Mesenchymal stem cell (in vitro differentiated cells and primary cell): Measurements from ENCODE around the gene BEX4.
"Not testable (repeated sequence)": the region's sequence is repeated elsewhere in the genome, so short reads cannot be mapped to it uniquely, and the experiment has no call there.

Experiments used
- DNase-seq: peaks from one replicate; pipeline ENCODE4 v3.0.0-alpha.2; 2013
- H2AFZ ChIP-seq: one replicate; pipeline ENCODE4 v1.6.1; 2013; ENCODE audit warnings: low read depth, mild to moderate bottlenecking, control low read depth, inconsistent platforms, low read length, moderate library complexity
- H2AK5ac ChIP-seq: 2 replicates; pipeline ENCODE4 v1.6.1; 2013; ENCODE audit warnings: low read length, moderate library complexity, mild to moderate bottlenecking, inconsistent platforms; ENCODE audit not compliant: severe bottlenecking
- H2BK120ac ChIP-seq: one replicate; pipeline ENCODE4 v1.6.1; 2013; ENCODE audit warnings: low read depth, mild to moderate bottlenecking, inconsistent platforms, low read length, moderate library complexity
- H2BK12ac ChIP-seq, 2 experiments: one replicate each; pipeline ENCODE4 v1.6.1; 2013; ENCODE audit warnings: inconsistent platforms in 2 of 2, low read length in 2 of 2, mild to moderate bottlenecking in 2 of 2, moderate library complexity in 2 of 2, control low read depth in 1 of 2
- H2BK15ac ChIP-seq: one replicate; pipeline ENCODE4 v1.6.1; 2013; ENCODE audit warnings: mild to moderate bottlenecking, low read depth, inconsistent platforms; ENCODE audit not compliant: poor library complexity, severe bottlenecking
- H2BK5ac ChIP-seq: 2 replicates; pipeline ENCODE4 v1.6.1; 2013; ENCODE audit warnings: low read depth, mild to moderate bottlenecking, low read length, control low read depth, inconsistent platforms; ENCODE audit not compliant: poor library complexity, severe bottlenecking
- H3K14ac ChIP-seq, 2 experiments: one replicate each; pipeline ENCODE4 v1.6.1; 2013; ENCODE audit warnings: inconsistent platforms in 2 of 2, low read length in 2 of 2, control low read depth in 1 of 2, mild to moderate bottlenecking in 1 of 2, moderate library complexity in 1 of 2
- H3K18ac ChIP-seq, 2 experiments: one replicate each; pipeline ENCODE4 v1.6.1; 2013; ENCODE audit warnings: inconsistent platforms in 2 of 2, low read length in 2 of 2, control low read depth in 1 of 2, low read depth in 1 of 2, mild to moderate bottlenecking in 1 of 2
- H3K23ac ChIP-seq, 2 experiments: one replicate each; pipeline ENCODE4 v1.6.1; 2013; ENCODE audit warnings: inconsistent platforms in 2 of 2, low read length in 2 of 2, mild to moderate bottlenecking in 2 of 2, moderate library complexity in 2 of 2, control low read depth in 1 of 2
- H3K27ac ChIP-seq: 2 replicates; pipeline ENCODE4 v1.5.1; 2013; ENCODE audit warnings: mild to moderate bottlenecking, moderate library complexity, low read length, control low read depth, inconsistent platforms; ENCODE audit not compliant: poor library complexity, severe bottlenecking
- H3K27me3 ChIP-seq, 2 experiments: 2 replicates each; pipeline versions ENCODE4 v1.6.1 to v1.7.0; 2013; ENCODE audit warnings: low read length in 2 of 2, mild to moderate bottlenecking in 2 of 2, moderate library complexity in 2 of 2, control low read depth in 1 of 2, inconsistent platforms in 1 of 2; ENCODE audit not compliant: control insufficient read depth in 1 of 2, insufficient read depth in 1 of 2
- H3K36me3 ChIP-seq, 2 experiments: 2 replicates each; pipeline versions ENCODE4 v1.6.1 to v1.7.0; 2013; ENCODE audit warnings: low read length in 2 of 2, control low read depth in 1 of 2, inconsistent platforms in 1 of 2, low read depth in 1 of 2, mild to moderate bottlenecking in 1 of 2; ENCODE audit not compliant: insufficient read depth in 2 of 2, control insufficient read depth in 1 of 2
- H3K4ac ChIP-seq, 2 experiments: one replicate each; pipeline ENCODE4 v1.6.1; 2013; ENCODE audit warnings: inconsistent platforms in 2 of 2, low read length in 2 of 2, mild to moderate bottlenecking in 2 of 2, moderate library complexity in 2 of 2, control low read depth in 1 of 2, low read depth in 1 of 2
- H3K4me1 ChIP-seq: 2 replicates; pipeline ENCODE4 v1.6.1; 2013; ENCODE audit warnings: low read depth, low read length, control low read depth; ENCODE audit not compliant: control insufficient read depth, insufficient read depth
- H3K4me2 ChIP-seq: 2 replicates; pipeline ENCODE4 v1.6.1; 2013; ENCODE audit warnings: low read length, mild to moderate bottlenecking, inconsistent platforms; ENCODE audit not compliant: poor library complexity, severe bottlenecking
- H3K4me3 ChIP-seq, 2 experiments: 2 replicates each; pipeline versions ENCODE4 v1.5.1 to v1.7.0; 2013; ENCODE audit warnings: low read length in 2 of 2, mild to moderate bottlenecking in 2 of 2, control low read depth in 1 of 2, low read depth in 1 of 2; ENCODE audit not compliant: insufficient read depth in 1 of 2
- H3K79me1 ChIP-seq: replicated peaks from 2 replicates; pipeline ENCODE4 v1.6.1; 2013; ENCODE audit warnings: mild to moderate bottlenecking, control low read depth, low read length, inconsistent platforms; ENCODE audit not compliant: poor library complexity, severe bottlenecking
- H3K9ac ChIP-seq: 2 replicates; pipeline ENCODE4 v1.7.0; 2013; ENCODE audit warnings: mild to moderate bottlenecking, low read length, moderate library complexity
- H3K9me3 ChIP-seq: 2 replicates; pipeline ENCODE4 v1.7.0; 2013; ENCODE audit warnings: mild to moderate bottlenecking, low read length; ENCODE audit not compliant: control insufficient read depth
- H4K8ac ChIP-seq: one replicate; pipeline ENCODE4 v1.6.1; 2013; ENCODE audit warnings: inconsistent platforms, mild to moderate bottlenecking, low read length, moderate library complexity
- H4K91ac ChIP-seq: one replicate; pipeline ENCODE4 v1.6.1; 2013; ENCODE audit warnings: mild to moderate bottlenecking, low read length, inconsistent platforms
- WGBS: methylation state at CpG from one replicate; pipeline ENCODE4 v1.1.7; 2013; ENCODE audit warnings: mixed read lengths; 5-methylcytosine and 5-hydroxymethylcytosine counted together

The BEX4 gene

DNA sequence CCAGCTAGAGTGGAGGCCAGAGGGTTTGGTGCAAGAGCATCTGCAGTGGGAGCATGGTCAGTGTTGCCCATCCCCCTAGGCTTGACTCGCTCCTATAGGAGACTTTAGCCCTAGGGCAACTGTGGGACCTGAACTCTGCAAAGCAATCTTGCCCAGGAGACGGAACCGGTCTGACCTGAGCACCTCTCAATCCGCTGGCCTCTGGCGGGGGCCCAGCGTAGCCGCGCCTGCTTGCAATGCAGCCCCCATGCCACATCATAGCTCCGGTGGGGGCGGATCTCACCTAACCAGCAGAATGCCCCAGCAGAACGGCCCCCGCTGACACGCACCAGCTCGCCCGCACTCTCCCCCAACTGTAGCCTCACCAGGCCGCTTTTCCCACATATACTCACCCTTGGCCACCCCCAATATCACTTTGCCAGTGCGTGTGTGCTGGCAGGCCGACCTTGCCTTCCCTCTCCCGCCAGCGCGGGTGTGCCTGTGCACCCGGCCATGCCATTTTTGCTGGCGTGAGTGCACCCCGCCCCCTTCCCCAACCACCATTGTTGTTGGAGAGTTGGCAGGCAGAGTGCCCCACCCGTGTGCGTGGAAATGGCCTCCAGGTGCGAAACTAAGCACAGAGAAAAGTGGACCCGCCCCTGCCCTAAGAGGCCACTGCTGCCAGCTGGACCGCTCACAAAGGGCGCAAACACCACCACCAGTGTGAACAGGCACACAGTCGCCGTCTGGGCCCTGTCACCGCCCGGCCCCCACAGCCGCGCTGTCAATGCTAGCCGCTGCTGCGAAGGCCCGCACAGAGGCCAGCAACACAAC lies 5.8 kb downstream of the BEX4 start:
- H2BK120ac ChIP-seq, result no peak overlapping the region
- peak overlapping the region; percentile 39 for H4K91ac ChIP-seq
- no peak overlapping the region for H3K4me3 ChIP-seq
- no peaks in the 10 kb centered on the region for H3K4me1 ChIP-seq
- no peak overlapping the region for H2BK12ac ChIP-seq
- no peak overlapping the region for H2BK5ac ChIP-seq
- H3K36me3 ChIP-seq, result peaks cover 0 to 9% of the 10 kb centered on the region in 2 experiments
- no peak overlapping the region for H2AFZ ChIP-seq
- no peak overlapping the region for H3K23ac ChIP-seq
- 33% methylated on average over 36 of the region's 39 CpGs for WGBS
- peak overlapping the region; percentile 41 for H4K8ac ChIP-seq
- no peak overlapping the region for H3K9ac ChIP-seq
- peak overlapping the region in 1 of 2 experiments; percentile 1 for H3K14ac ChIP-seq
- no peak overlapping the region for H3K4ac ChIP-seq
- H3K4me2 ChIP-seq, result no peak overlapping the region
- peaks cover 7% of the 10 kb centered on the region for H3K9me3 ChIP-seq
- H3K18ac ChIP-seq, result peak overlapping the region in 1 of 2 experiments; percentile 40
- H3K27ac ChIP-seq, result no peak overlapping the region
- peaks cover 5% of the 10 kb centered on the region for H3K79me1 ChIP-seq
- peaks cover 0 to 62% of the 10 kb centered on the region in 2 experiments for H3K27me3 ChIP-seq
- no peak for DNase-seq
- no peak overlapping the region for H2BK15ac ChIP-seq
- no peak overlapping the region for H2AK5ac ChIP-seq

DNA sequence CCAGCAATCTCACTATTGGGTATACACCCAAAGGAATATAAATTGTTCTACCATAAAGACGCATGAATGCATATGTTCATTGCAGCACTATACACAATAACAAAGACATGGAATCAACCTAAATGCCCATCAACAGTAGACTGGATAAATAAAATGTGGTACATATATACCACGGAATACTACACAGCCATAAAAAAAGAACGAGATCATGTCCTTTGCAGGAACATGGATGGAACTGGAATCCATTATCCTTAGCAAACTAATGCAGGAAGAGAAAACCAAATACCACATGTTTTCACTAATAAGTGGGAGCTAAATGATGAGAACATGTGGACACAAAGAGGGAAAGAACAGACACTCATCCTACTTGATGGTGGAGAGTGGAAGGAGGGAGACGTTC lies 11.0 kb downstream of the BEX4 start:
- not testable (repeated sequence) for H3K27ac ChIP-seq, H3K4me2 ChIP-seq, H4K91ac ChIP-seq, H2BK15ac ChIP-seq, H3K9me3 ChIP-seq, H3K18ac ChIP-seq, H2BK5ac ChIP-seq, DNase-seq, H2BK12ac ChIP-seq, H3K9ac ChIP-seq, H4K8ac ChIP-seq, H3K4me1 ChIP-seq, H2AK5ac ChIP-seq, H3K23ac ChIP-seq, H3K79me1 ChIP-seq, H2BK120ac ChIP-seq, H3K36me3 ChIP-seq, H3K4ac ChIP-seq, H3K14ac ChIP-seq, H3K4me3 ChIP-seq, H2AFZ ChIP-seq
- no CpG with 5 or more reads among the region's 4 CpGs for WGBS
- peaks cover 0 to 54% of the 10 kb centered on the region in 2 experiments for H3K27me3 ChIP-seq

DNA sequence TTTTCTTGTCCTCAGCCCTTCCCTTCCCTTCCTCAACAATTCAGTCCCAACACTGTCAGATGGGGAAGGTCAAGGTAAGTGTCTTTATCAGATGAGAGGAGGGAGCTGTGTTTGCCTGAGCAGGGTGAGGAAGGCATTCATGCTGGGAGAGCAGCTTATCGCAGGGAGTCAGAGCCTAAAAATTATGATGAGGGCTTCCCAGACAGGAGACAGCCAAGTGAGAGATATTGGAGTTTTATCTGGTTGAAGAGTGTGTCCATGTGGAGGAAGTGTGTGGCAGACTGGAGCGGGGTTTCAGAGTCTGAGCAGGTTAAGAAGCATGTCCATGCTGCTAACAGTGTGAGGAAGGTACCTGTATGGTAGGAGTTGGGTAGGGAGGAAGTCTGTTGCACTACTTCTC lies 18.4 kb downstream of the BEX4 start:
- H3K9ac ChIP-seq, result no peak overlapping the region
- no peak overlapping the region for H3K27ac ChIP-seq
- H3K14ac ChIP-seq, result no peak overlapping the region
- H2BK12ac ChIP-seq, result no peak overlapping the region
- H4K91ac ChIP-seq, result no peak overlapping the region
- H3K4me1 ChIP-seq, result no peaks in the 10 kb centered on the region
- no peak for DNase-seq
- no peak overlapping the region for H3K18ac ChIP-seq
- no peak overlapping the region for H2AFZ ChIP-seq
- 90% methylated on average over 2 of the region's 2 CpGs for WGBS
- H3K36me3 ChIP-seq, result no peaks in the 10 kb centered on the region
- H3K27me3 ChIP-seq, result peaks cover 0 to 35% of the 10 kb centered on the region in 2 experiments
- H2BK120ac ChIP-seq, result no peak overlapping the region
- no peak overlapping the region for H3K23ac ChIP-seq
- H3K4me3 ChIP-seq, result no peak overlapping the region
- no peak overlapping the region for H2AK5ac ChIP-seq
- no peak overlapping the region for H3K4me2 ChIP-seq
- no peaks in the 10 kb centered on the region for H3K9me3 ChIP-seq
- no peak overlapping the region for H4K8ac ChIP-seq
- H2BK15ac ChIP-seq, result no peak overlapping the region
- no peaks in the 10 kb centered on the region for H3K79me1 ChIP-seq
- no peak overlapping the region for H3K4ac ChIP-seq
- no peak overlapping the region for H2BK5ac ChIP-seq

- no CpG with 5 or more reads among the region's 1 CpG for WGBS
Observed at GRCh38 chrX:103234869-103235268, 20.0 kb downstream of the BEX4 start.

More at GRCh38 chrX:103234869-103235268, 20.0 kb downstream of the BEX4 start:
- Histone ChIP-seq H4K91ac (no peak overlapping the region), H3K9me3 (no peaks in the 10 kb centered on the region), H3K4me3 (no peak overlapping the region), H2BK15ac (no peak overlapping the region), H2AK5ac (no peak overlapping the region), H3K27me3 (peaks cover 0 to 32% of the 10 kb centered on the region in 2 experiments), H2AFZ (no peak overlapping the region), H3K14ac (no peak overlapping the region), H3K9ac (no peak overlapping the region), H3K36me3 (no peaks in the 10 kb centered on the region), H3K4me1 (no peaks in the 10 kb centered on the region), H3K79me1 (no peaks in the 10 kb centered on the region), H3K4ac (no peak overlapping the region), H4K8ac (no peak overlapping the region), H3K18ac (no peak overlapping the region), H2BK12ac (no peak overlapping the region), H2BK120ac (no peak overlapping the region), H3K23ac (no peak overlapping the region), H2BK5ac (no peak overlapping the region), H3K4me2 (no peak overlapping the region), H3K27ac (no peak overlapping the region)
- DNase-seq, result no peak
